Measurements from ENCODE around the gene DDX24. TPM values are rescaled to one million over a fixed set of nuclear protein-coding genes. Genes with fewer than 3 reads are reported as not detected.

The DDX24 gene
- total RNA-seq, 1 donor from 2014 or later = 65.8 TPM

DNA sequence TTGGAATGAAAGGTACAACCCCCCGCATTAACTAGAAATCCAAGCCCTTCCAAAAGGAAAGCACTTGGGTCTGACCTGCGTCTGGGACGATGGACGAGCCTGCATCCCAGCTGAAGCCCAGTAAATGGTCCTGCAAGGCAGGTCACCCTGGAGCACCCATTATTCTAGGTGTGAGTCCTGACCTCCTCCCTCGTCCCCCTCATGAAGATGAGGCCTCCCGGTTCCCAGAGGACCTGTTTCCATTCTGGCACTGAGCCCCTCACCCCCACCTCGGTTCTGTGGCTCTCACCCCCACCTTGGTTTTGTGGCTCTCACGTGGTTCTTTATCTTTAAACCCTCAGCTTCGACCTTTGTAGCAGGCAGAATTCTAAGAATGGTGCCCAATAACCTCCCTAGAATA, 36.9 kb upstream of the DDX24 start:
- DNase-seq (ENCODE audit: low read depth) = no peak
- H3K4me3 ChIP-seq (ENCODE audit: low read depth, low read length) = no peak overlapping the region
- H3K27me3 ChIP-seq (ENCODE audit: control insufficient read depth, insufficient read depth, low read length) = peaks cover 3% of the 10 kb centered on the region
- no peaks in the 10 kb centered on the region for H3K36me3 ChIP-seq (ENCODE audit: control insufficient read depth, insufficient read depth, low read length)
- no peak for FAIRE-seq
- TF ChIP-seq CTCF (IDR thresholded peaks at IDR 0.05; ENCODE audit: insufficient read depth, low read length, severe bottlenecking) = no peak

- peaks cover 3% of the 10 kb centered on the region for H3K27me3 ChIP-seq (ENCODE audit: control insufficient read depth, insufficient read depth, low read length)
- no peak overlapping the region for H3K4me3 ChIP-seq (ENCODE audit: low read depth, low read length)
- no peak for TF ChIP-seq CTCF (IDR thresholded peaks at IDR 0.05; ENCODE audit: insufficient read depth, low read length, severe bottlenecking)
- DNase-seq (ENCODE audit: low read depth) (no peak), FAIRE-seq (no peak)
- H3K36me3 ChIP-seq (ENCODE audit: control insufficient read depth, insufficient read depth, low read length) = no peaks in the 10 kb centered on the region
Observed at GRCh38 chr14:94116701-94117100, 35.7 kb upstream of the DDX24 start.

GRCh38 chr14:94115631-94116030, 34.6 kb upstream of the DDX24 start:
- TF ChIP-seq CTCF (IDR thresholded peaks at IDR 0.05; ENCODE audit: insufficient read depth, low read length, severe bottlenecking) = no peak
- DNase-seq (ENCODE audit: low read depth) (no peak), FAIRE-seq (no peak)
- Histone ChIP-seq H3K4me3 (ENCODE audit: low read depth, low read length) (no peak overlapping the region), H3K36me3 (ENCODE audit: control insufficient read depth, insufficient read depth, low read length) (no peaks in the 10 kb centered on the region), H3K27me3 (ENCODE audit: control insufficient read depth, insufficient read depth, low read length) (peaks cover 3% of the 10 kb centered on the region)

DNA sequence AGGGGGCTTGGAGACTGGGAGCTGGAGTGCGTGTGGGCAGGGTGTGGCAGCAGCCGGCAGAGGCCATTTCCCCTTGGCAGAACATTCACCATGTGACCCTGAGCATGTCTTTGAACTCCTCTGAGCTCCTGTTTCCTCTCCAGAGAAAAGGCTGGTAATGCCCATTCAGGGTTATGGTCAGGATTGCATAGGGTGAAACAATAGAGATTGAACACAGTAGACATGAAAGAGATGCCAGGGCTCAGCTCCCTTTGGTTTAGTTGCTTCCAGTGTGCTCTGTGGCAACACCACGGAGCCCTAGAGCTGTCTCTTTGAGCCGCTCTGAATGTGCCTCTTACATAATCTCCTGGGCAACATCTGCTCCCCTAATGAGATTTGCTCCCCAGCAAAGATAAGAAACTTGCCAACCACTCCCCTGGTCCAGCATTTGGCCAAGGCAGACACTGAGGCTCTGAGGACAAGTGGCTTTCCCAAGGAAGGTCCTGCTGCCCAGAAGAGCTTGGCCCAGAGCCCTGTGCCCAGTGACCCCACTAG, 34.1 kb upstream of the DDX24 start:
- FAIRE-seq (no peak), DNase-seq (ENCODE audit: low read depth) (no peak)
- no peak overlapping the region for H3K4me3 ChIP-seq (ENCODE audit: low read depth, low read length)
- peaks cover 3% of the 10 kb centered on the region for H3K27me3 ChIP-seq (ENCODE audit: control insufficient read depth, insufficient read depth, low read length)
- no peaks in the 10 kb centered on the region for H3K36me3 ChIP-seq (ENCODE audit: control insufficient read depth, insufficient read depth, low read length)
- no peak for TF ChIP-seq CTCF (IDR thresholded peaks at IDR 0.05; ENCODE audit: insufficient read depth, low read length, severe bottlenecking)

DNA sequence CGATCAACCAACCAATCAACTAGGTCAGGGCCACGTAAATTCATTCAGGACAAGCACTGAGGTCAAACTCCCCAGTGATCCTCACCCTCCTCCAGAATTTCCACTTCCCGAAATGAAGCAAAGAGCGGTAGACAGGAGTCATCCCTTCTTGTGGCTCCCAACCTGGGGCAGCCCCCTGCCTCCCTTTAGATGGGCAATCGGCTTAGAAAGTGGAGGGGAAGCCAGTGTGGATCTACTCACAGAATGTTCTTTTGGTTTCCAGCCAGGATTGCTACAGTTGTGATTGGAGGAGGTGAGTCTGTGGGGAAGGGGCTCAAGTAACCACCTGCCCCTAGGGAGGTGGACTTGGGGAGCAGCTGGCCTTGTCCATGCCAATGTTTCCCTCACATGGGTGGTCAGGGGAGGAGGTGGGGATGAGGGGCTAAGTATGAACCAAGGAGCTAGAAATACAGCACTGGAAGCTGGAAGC, 33.6 kb upstream of the DDX24 start:
- H3K36me3 ChIP-seq (ENCODE audit: control insufficient read depth, insufficient read depth, low read length) = no peaks in the 10 kb centered on the region
- no peak for DNase-seq (ENCODE audit: low read depth)
- H3K27me3 ChIP-seq (ENCODE audit: control insufficient read depth, insufficient read depth, low read length) = peaks cover 3% of the 10 kb centered on the region
- TF ChIP-seq CTCF (IDR thresholded peaks at IDR 0.05; ENCODE audit: insufficient read depth, low read length, severe bottlenecking) = no peak
- H3K4me3 ChIP-seq (ENCODE audit: low read depth, low read length) = no peak overlapping the region
- no peak for FAIRE-seq
